ES-I3 (cell line): ENCODE data around the gene DNASE1L1.
A peak's percentile ranks its signal among the peaks of the same experiment; 100 is the strongest.
"Not testable (repeated sequence)": the region's sequence is repeated elsewhere in the genome, so short reads cannot be mapped to it uniquely, and the experiment has no call there.

Experiments
- H3K36me3 ChIP-seq: 2 replicates; pipeline ENCODE4 v1.6.1; 2013; ENCODE audit warnings: mild to moderate bottlenecking, low read length, control low read depth, moderate library complexity; ENCODE audit not compliant: insufficient read depth
- H3K4me1 ChIP-seq: 2 replicates; pipeline ENCODE4 v1.6.1; 2013; ENCODE audit warnings: mild to moderate bottlenecking, control low read depth, low read length; ENCODE audit not compliant: insufficient read depth
- H3K9ac ChIP-seq: 2 replicates; pipeline ENCODE4 v1.6.1; 2013; ENCODE audit warnings: low read depth, mild to moderate bottlenecking, low read length, moderate library complexity
- H3K9me3 ChIP-seq: 2 replicates; pipeline ENCODE4 v1.6.1; 2013; ENCODE audit warnings: mild to moderate bottlenecking, low read length, moderate library complexity; ENCODE audit not compliant: control insufficient read depth, insufficient read depth

DNASE1L1 gene

GRCh38 chrX:154396363-154396762, 12.7 kb downstream of the DNASE1L1 start:
- not testable (repeated sequence) for H3K9ac ChIP-seq, H3K4me1 ChIP-seq, H3K9me3 ChIP-seq
- H3K36me3 ChIP-seq = peaks cover 13% of the 10 kb centered on the region; the same call in 1 of the 2 replicates

- H3K4me1 ChIP-seq, H3K36me3 ChIP-seq, H3K9ac ChIP-seq, H3K9me3 ChIP-seq: not testable (repeated sequence)
These were observed 19.0 kb downstream of the DNASE1L1 start for GRCh38 chrX:154389812-154390747.

DNA sequence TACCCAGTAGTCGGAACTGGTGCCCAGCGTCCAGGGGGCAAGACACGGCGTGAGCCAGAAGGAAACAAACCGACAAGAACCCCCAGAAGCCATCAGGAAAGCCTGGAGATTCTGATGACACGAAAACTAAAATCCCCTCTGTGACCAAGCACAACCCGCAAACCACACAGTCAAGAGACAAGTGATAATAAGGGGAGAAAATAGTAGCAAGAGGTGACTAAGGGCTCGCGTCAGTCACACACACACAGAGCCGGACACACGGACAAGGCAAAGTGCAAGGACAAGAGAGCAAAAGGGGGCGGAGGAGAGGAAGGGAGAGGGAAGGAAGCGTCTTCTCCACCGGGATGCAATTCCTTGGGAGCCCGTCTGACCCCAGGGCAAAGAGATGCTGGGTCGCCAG, 20.4 kb downstream of the DNASE1L1 start:
- H3K36me3 ChIP-seq, H3K4me1 ChIP-seq, H3K9ac ChIP-seq, H3K9me3 ChIP-seq: not testable (repeated sequence)

DNA sequence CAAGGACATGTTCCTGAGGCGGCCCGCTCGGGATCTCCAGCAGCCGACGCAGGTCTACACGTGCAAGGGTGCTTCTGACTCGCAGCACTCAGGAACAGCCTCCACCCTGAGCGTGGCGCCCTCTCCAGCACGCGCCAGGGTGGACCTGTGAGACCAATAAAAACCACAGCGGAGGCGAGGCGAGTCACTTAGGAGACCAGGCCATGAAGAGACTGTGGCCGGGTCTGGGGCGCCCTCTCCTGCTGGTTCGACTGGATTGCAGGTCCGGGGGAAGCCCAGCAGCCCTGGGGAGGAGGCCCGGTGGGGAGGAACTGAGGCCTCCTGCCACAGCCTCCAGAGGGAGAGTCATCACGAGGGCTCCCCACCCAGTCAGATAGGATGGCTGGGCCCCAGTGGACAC, 21.0 kb downstream of the DNASE1L1 start:
- H3K9ac ChIP-seq = not testable (repeated sequence)

GRCh38 chrX:154384284-154384892, 24.7 kb downstream of the DNASE1L1 start:
- no peaks in the 10 kb centered on the region for H3K9me3 ChIP-seq
- no peak overlapping the region for H3K9ac ChIP-seq
- peaks cover 7% of the 10 kb centered on the region for H3K36me3 ChIP-seq
- peaks cover 12% of the 10 kb centered on the region for H3K4me1 ChIP-seq

More for the DNA sequence above, 21.0 kb downstream of the DNASE1L1 start:
- H3K9me3 ChIP-seq, H3K36me3 ChIP-seq, H3K4me1 ChIP-seq: not testable (repeated sequence)

GRCh38 chrX:154383359-154384283, 25.4 kb downstream of the DNASE1L1 start:
- Histone ChIP-seq H3K36me3 (peaks cover 7% of the 10 kb centered on the region), H3K9me3 (no peaks in the 10 kb centered on the region), H3K9ac (no peak overlapping the region), H3K4me1 (peaks cover 12% of the 10 kb centered on the region)

DNA sequence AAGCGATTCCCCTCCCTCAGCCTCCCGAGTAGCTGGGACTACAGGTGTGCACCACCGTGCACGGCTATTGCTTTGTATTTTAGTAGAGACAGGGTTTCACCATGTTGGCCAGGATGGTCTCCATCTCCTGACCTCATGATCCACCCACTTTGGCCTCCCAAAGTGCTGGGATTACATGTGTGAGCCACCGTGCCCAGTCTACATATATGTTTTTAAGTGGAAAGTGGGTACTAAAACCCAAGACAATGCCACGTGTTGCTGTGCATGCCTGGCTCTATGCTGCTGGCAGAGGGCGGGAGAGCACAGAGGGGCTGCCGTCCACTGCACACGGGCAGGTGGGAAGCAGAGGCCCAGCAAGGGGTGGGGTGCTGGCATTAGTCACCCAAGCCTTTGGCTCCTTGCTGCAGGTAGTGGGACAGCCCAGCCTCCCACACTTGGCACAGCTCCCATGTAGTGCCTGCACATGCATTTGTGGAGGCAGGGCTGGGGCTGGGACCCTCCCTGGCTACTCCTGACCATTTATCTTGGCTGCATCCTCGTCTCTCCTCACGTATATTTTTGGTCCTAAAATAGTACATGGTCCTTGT, 26.5 kb downstream of the DNASE1L1 start:
- H3K36me3 ChIP-seq = peaks cover 7% of the 10 kb centered on the region
- peaks cover 12% of the 10 kb centered on the region for H3K4me1 ChIP-seq
- H3K9me3 ChIP-seq = no peaks in the 10 kb centered on the region
- no peak overlapping the region for H3K9ac ChIP-seq

GRCh38 chrX:154381271-154381670, 27.8 kb downstream of the DNASE1L1 start:
- Histone ChIP-seq H3K9me3 (no peaks in the 10 kb centered on the region), H3K9ac (no peak overlapping the region), H3K4me1 (peaks cover 12% of the 10 kb centered on the region), H3K36me3 (peaks cover 7% of the 10 kb centered on the region)

- Histone ChIP-seq H3K9me3 (no peaks in the 10 kb centered on the region), H3K9ac (peak overlapping the region; percentile 74; the same call in 1 of the 2 replicates), H3K4me1 (peaks cover 12% of the 10 kb centered on the region), H3K36me3 (peaks cover 7% of the 10 kb centered on the region)
These were observed 28.3 kb downstream of the DNASE1L1 start for GRCh38 chrX:154380787-154381186.

DNA sequence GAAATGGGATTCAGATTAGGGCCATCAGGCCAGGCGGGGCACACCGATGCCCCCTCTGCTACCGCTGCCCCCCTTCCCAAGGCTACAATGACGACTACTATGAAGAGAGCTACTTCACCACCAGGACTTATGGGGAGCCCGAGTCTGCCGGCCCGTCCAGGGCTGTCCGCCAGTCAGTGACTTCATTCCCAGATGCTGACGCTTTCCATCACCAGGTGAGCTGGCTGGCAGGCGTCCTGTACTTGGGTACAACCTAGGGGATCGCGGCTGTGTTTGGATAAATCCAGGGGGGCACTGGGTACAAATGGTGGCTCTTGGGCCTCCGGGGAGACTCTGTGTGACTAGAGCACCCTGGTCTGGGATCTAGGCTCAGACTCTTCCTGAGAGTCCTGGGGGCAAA, 28.9 kb downstream of the DNASE1L1 start:
- Histone ChIP-seq H3K36me3 (peaks cover 7% of the 10 kb centered on the region), H3K4me1 (peaks cover 12% of the 10 kb centered on the region), H3K9me3 (no peaks in the 10 kb centered on the region), H3K9ac (peak overlapping the region; percentile 74)

DNA sequence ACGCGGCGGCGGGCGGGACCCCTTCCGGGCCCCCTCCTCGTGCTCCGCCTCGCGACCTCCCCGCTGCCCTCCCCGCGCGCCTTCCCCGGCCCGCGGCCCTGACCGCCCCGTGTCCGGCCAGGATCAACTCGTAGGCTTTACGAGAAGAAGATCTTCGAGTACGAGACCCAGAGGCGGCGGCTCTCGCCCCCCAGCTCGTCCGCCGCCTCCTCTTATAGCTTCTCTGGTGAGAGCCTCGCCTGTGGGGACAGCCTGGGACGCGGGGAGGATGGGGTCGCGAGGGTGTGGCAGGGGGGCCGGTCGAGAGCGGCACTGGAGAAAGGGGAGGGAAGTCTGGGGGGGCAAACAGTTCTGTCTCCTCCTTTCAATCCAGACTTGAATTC, 29.5 kb downstream of the DNASE1L1 start:
- H3K36me3 ChIP-seq = peaks cover 7% of the 10 kb centered on the region

GRCh38 chrX:154378799-154379568, 30.1 kb downstream of the DNASE1L1 start, which contains the start of gene EMD:
TSS of gene EMD (plus strand) at chrX:154379295. CDS start at chrX:154379485, 190 bp downstream.
- Histone ChIP-seq H3K36me3 (peaks cover 7% of the 10 kb centered on the region), H3K9me3 (no peaks in the 10 kb centered on the region), H3K4me1 (peaks cover 12% of the 10 kb centered on the region), H3K9ac (peak within 1 kb of the TSS; percentile 74)

More for the DNA sequence above, 29.5 kb downstream of the DNASE1L1 start:
- Histone ChIP-seq H3K9me3 (no peaks in the 10 kb centered on the region), H3K4me1 (peaks cover 12% of the 10 kb centered on the region), H3K9ac (peak overlapping the region; percentile 74)

DNA sequence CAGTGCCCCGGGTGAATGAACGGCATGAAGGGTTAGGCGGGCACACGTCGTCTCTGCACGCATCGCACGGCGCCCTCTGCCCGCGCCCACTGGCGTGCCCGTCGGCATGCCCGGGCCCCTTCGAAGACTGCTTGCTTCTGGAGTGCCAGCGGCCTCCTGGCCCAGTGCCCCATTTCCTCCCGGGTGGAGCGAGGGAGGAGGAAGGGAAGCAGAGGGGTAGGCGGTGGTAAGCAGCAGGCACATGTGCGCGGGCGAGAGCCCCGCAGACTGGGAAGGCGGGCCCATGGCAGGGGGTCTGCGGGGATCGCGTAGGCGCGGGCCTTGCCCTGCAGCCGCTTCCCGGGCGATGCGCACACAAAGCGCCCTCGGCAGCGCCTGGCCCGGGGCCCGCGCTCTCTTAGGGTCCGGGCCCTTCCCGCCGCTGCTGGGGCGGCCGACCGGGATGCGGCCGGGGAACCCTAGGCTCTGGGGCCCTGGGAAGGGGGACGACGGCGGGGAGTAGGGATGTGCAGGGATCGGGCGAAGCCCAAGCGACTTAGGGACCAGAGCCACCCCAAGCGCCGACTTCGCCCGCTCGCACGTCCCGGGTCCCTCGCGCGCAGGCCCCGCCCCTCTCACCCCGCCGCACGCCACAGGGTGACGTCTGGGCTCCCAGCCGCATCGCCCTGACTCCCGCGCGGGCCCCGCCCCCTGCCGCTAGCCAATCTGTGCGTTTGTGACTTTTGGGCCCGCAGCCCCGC, 30.8 kb downstream of the DNASE1L1 start:
- H3K9me3 ChIP-seq = no peaks in the 10 kb centered on the region
- H3K9ac ChIP-seq = peak overlapping the region; percentile 62
- peaks cover 7% of the 10 kb centered on the region for H3K36me3 ChIP-seq
- H3K4me1 ChIP-seq = peaks cover 12% of the 10 kb centered on the region
